HepG2 (cell line): ENCODE data around the gene ZNF627. TPM values are rescaled to one million over a fixed set of nuclear protein-coding genes. Genes with fewer than 3 reads are reported as not detected.

Source experiments
- CENPT ChIP-seq: sonication (generic); formaldehyde crosslinking; IDR thresholded peaks from 2 replicates; pipeline ENCODE4 v1.8.0; 2022; ENCODE audit warnings: low read depth, mild to moderate bottlenecking, moderate library complexity, missing genetic modification reagents
- MTF2 ChIP-seq: sonication (generic); formaldehyde crosslinking; IDR thresholded peaks from 2 replicates; pipeline ENCODE4 v1.5.0; 2020; ENCODE audit warnings: missing genetic modification reagents, borderline replicate concordance
- MXD3 ChIP-seq: IDR thresholded peaks from 2 replicates; pipeline ENCODE4 v1.6.1; 2016; ENCODE audit warnings: mild to moderate bottlenecking, missing biosample characterization, missing genetic modification reagents
- MZF1 ChIP-seq: sonication (generic); formaldehyde crosslinking; IDR thresholded peaks from 2 replicates; pipeline ENCODE4 v1.8.1; 2023; ENCODE audit warnings: mild to moderate bottlenecking, missing genetic modification reagents, borderline replicate concordance
- NFRKB ChIP-seq: fragments of 450-650 bp; IDR thresholded peaks from 2 replicates; pipeline ENCODE4 v1.6.1; 2017
- PRDM15 ChIP-seq: sonication (generic); formaldehyde crosslinking; IDR thresholded peaks from 2 replicates; pipeline ENCODE4 v1.4.0; 2020; ENCODE audit warnings: missing genetic modification reagents
- SAP130 ChIP-seq: IDR thresholded peaks from 2 replicates; pipeline ENCODE4 v1.6.1; 2016; ENCODE audit warnings: low read depth
- YEATS4 ChIP-seq: sonication (generic); formaldehyde crosslinking; IDR thresholded peaks from 2 replicates; pipeline ENCODE4 v1.4.0; 2020; ENCODE audit warnings: missing genetic modification reagents, borderline replicate concordance
- ZNF512 ChIP-seq: sonication (generic); formaldehyde crosslinking; IDR thresholded peaks from 2 replicates; pipeline ENCODE4 v1.4.0; 2020; ENCODE audit warnings: mild to moderate bottlenecking, missing genetic modification reagents
- ZNF616 ChIP-seq: sonication (generic); formaldehyde crosslinking; IDR thresholded peaks from 2 replicates; pipeline ENCODE4 v1.5.0; 2020; ENCODE audit warnings: low read depth, mild to moderate bottlenecking, missing genetic modification reagents
- ZNF776 ChIP-seq: sonication (generic); formaldehyde crosslinking; IDR thresholded peaks from 2 replicates; pipeline ENCODE4 v1.4.0; 2020; ENCODE audit warnings: mild to moderate bottlenecking, missing genetic modification reagents
- polyA plus RNA-seq, 8 experiments: library from polyadenylated mRNA; depleted of rRNA in 3 of 8; stranded (reverse) in 7 of 8; unstranded in 1 of 8; fragments of >200 nt; fragmentation: Illumina TruSeq in 4 of 8; extraction: Trizol in 4 of 8; gene quantifications; 2 replicates each; pipeline versions ENCODE4 v1.2.1 to v1.2.3, GENCODE V29; 2011 to 2016; ENCODE audit warnings: low read depth in 4 of 8, missing spikeins in 1 of 8, mixed read lengths in 1 of 8; ENCODE audit not compliant: insufficient read depth in 1 of 8
- total RNA-seq, 5 experiments: library from RNA; depleted of rRNA; stranded (reverse); fragments of >200 nt; fragmentation: Illumina TruSeq; extraction: Trizol; gene quantifications; 2 replicates each; pipeline ENCODE4 v1.2.3, GENCODE V29; 2016; ENCODE audit warnings: low read depth in 1 of 5
- TF ChIP-seq, protein P1 (sequence below), 2 experiments: fragments of 450-650 bp in 1 of 2; sonication (generic) in 1 of 2; formaldehyde crosslinking in 1 of 2; IDR thresholded peaks; 2 replicates each; pipeline versions ENCODE4 v1.6.1 to v1.8.0; 2016 to 2022; ENCODE audit warnings: antibody characterized with exemption in 1 of 2, mild to moderate bottlenecking in 1 of 2, missing genetic modification reagents in 1 of 2

ZNF627 gene
- total and polyA plus RNA-seq, 2 of the 13 experiments (the other 11 are each of a cell fraction or from before 2014, with no cell fraction given) = 4.2 to 12.7 TPM

DNA sequence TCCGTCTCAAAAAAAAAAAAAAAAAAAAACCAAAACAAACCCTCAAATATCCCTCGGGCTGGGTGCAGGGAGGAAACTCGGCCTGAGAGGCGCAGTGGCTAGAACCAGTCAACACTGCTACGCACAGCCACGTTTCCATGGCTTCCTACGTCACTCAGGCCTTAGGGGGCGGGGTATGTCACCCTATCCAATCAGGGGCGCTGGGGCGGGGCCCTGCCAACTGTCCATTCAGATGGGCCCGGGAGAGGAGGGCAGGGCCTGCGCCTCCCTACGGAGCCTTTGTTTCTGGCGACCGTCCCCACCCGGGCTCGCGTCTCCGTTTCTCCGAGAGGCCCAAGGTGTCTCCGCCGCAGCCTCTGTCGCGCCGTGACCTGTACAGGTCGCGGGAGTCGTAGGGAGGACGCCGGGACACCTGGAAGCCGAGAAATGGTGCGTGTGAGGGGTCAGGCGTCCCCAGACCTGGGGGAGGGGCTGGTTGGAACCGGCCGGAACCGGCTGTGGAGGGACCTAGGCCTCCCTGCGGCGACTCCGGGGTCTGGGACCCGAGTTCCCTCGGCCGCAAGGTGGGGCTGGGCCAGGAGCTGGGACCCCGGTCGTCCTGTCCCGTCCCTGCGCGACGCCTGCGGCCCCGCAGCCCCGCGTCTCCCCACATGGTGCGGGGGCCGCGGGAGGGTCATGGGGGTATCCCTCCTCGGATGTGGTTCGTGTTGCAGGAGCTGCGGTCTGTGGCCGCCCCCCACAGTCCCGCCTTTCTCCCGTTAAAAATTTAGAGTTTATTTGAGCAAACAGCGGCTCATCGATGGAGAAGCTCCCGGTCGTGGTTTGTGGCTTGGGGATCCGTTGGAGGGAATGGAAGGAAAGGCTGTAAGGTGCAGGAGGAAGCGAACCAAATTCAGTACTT is at the start of gene ZNF627 (continued):
- peak; percentile 65; the same call in 1 of the 2 replicates for TF ChIP-seq CENPT (CRISPR knock-in tag)
- 0 out of 2 replicates have a peak, but pooled peaks have one; percentile 41 for TF ChIP-seq ZNF616
- TF ChIP-seq MTF2 = no peak
- TF ChIP-seq ZNF776 (CRISPR knock-in tag) = peak; percentile 85; the same call in 1 of the 2 replicates
- TF ChIP-seq YEATS4 (CRISPR knock-in tag) = peak; percentile 91; the same call in 1 of the 2 replicates
- peak; percentile 88 for TF ChIP-seq SAP130 (CRISPR knock-in tag)
- TF ChIP-seq, protein P1, sequence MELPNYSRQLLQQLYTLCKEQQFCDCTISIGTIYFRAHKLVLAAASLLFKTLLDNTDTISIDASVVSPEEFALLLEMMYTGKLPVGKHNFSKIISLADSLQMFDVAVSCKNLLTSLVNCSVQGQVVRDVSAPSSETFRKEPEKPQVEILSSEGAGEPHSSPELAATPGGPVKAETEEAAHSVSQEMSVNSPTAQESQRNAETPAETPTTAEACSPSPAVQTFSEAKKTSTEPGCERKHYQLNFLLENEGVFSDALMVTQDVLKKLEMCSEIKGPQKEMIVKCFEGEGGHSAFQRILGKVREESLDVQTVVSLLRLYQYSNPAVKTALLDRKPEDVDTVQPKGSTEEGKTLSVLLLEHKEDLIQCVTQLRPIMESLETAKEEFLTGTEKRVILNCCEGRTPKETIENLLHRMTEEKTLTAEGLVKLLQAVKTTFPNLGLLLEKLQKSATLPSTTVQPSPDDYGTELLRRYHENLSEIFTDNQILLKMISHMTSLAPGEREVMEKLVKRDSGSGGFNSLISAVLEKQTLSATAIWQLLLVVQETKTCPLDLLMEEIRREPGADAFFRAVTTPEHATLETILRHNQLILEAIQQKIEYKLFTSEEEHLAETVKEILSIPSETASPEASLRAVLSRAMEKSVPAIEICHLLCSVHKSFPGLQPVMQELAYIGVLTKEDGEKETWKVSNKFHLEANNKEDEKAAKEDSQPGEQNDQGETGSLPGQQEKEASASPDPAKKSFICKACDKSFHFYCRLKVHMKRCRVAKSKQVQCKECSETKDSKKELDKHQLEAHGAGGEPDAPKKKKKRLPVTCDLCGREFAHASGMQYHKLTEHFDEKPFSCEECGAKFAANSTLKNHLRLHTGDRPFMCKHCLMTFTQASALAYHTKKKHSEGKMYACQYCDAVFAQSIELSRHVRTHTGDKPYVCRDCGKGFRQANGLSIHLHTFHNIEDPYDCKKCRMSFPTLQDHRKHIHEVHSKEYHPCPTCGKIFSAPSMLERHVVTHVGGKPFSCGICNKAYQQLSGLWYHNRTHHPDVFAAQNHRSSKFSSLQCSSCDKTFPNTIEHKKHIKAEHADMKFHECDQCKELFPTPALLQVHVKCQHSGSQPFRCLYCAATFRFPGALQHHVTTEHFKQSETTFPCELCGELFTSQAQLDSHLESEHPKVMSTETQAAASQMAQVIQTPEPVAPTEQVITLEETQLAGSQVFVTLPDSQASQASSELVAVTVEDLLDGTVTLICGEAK (IDR thresholded peaks at IDR 0.05) = no peak
- TF ChIP-seq, protein P1 (CRISPR knock-in tag; IDR thresholded peaks at IDR 0.05) = no peak; the same call in 1 of the 2 replicates
- TF ChIP-seq MXD3 (CRISPR knock-in tag) = peak; percentile 85
- TF ChIP-seq ZNF512 (CRISPR knock-in tag) = no peak
- TF ChIP-seq MZF1 (CRISPR knock-in tag) = no peak
- TF ChIP-seq PRDM15 = peak; percentile 65; the same call in 1 of the 2 replicates
- TF ChIP-seq NFRKB = no peak
